ENCODE data around the gene TAPT1.

The TAPT1 gene

GRCh38 chr4:16236402-16237023 is 10.2 kb upstream of the TAPT1 start:
- Mint-ChIP-seq H3K9me3 (no peaks in the 10 kb centered on the region), H3K27me3 (no peaks in the 10 kb centered on the region), H3K4me3 (no peak overlapping the region), H3K4me1 (ENCODE audit: low read depth in 2 of 2) (no peaks in the 10 kb centered on the region), H3K27ac (no peak overlapping the region), H3K36me3 (ENCODE audit: insufficient read depth) (no peaks in the 10 kb centered on the region)
- DNase-seq (no peak), ATAC-seq (replicated peaks) (no peak)

GRCh38 chr4:16235209-16235608 is 8.9 kb upstream of the TAPT1 start:
- DNase-seq (no peak), ATAC-seq (replicated peaks) (no peak)
- no peaks in the 10 kb centered on the region for H3K4me1 Mint-ChIP-seq (ENCODE audit: low read depth in 2 of 2)
- no peak overlapping the region for H3K4me3 Mint-ChIP-seq
- no peak overlapping the region for H3K27ac Mint-ChIP-seq
- no peaks in the 10 kb centered on the region for H3K27me3 Mint-ChIP-seq
- H3K36me3 Mint-ChIP-seq (ENCODE audit: insufficient read depth): no peaks in the 10 kb centered on the region
- H3K9me3 Mint-ChIP-seq: no peaks in the 10 kb centered on the region

GRCh38 chr4:16233569-16234177 is 7.4 kb upstream of the TAPT1 start:
- DNase-seq (no peak), ATAC-seq (replicated peaks) (no peak)
- Mint-ChIP-seq H3K36me3 (ENCODE audit: insufficient read depth) (peaks cover 2% of the 10 kb centered on the region), H3K27me3 (no peaks in the 10 kb centered on the region), H3K27ac (no peak overlapping the region), H3K4me1 (ENCODE audit: low read depth in 2 of 2) (peaks cover 0 to 2% of the 10 kb centered on the region in 2 donors), H3K4me3 (no peak overlapping the region), H3K9me3 (no peaks in the 10 kb centered on the region)

GRCh38 chr4:16231570-16232245 is 5.4 kb upstream of the TAPT1 start:
- Mint-ChIP-seq H3K9me3 (no peaks in the 10 kb centered on the region), H3K4me1 (ENCODE audit: low read depth in 2 of 2) (peaks cover 7 to 9% of the 10 kb centered on the region in 2 donors), H3K27ac (no peak overlapping the region), H3K36me3 (ENCODE audit: insufficient read depth) (peaks cover 13% of the 10 kb centered on the region), H3K27me3 (no peaks in the 10 kb centered on the region), H3K4me3 (no peak overlapping the region)
- DNase-seq (no peak), ATAC-seq (replicated peaks) (no peak)

GRCh38 chr4:16230308-16230707 is 4.0 kb upstream of the TAPT1 start:
- Mint-ChIP-seq H3K4me3 (no peak overlapping the region), H3K27me3 (no peaks in the 10 kb centered on the region), H3K4me1 (ENCODE audit: low read depth in 2 of 2) (peaks cover 7 to 9% of the 10 kb centered on the region in 2 donors), H3K9me3 (no peaks in the 10 kb centered on the region), H3K27ac (no peak overlapping the region), H3K36me3 (ENCODE audit: insufficient read depth) (peaks cover 13% of the 10 kb centered on the region)
- DNase-seq: no peak
- no peak for ATAC-seq (replicated peaks)

GRCh38 chr4:16229604-16230003 is 3.3 kb upstream of the TAPT1 start:
- ATAC-seq (replicated peaks) (no peak), DNase-seq (no peak)
- H3K4me3 Mint-ChIP-seq: no peak overlapping the region
- peaks cover 13% of the 10 kb centered on the region for H3K36me3 Mint-ChIP-seq (ENCODE audit: insufficient read depth)
- peaks cover 12 to 16% of the 10 kb centered on the region in 2 donors for H3K4me1 Mint-ChIP-seq (ENCODE audit: low read depth in 2 of 2)
- no peak overlapping the region for H3K27ac Mint-ChIP-seq
- H3K27me3 Mint-ChIP-seq: no peaks in the 10 kb centered on the region
- H3K9me3 Mint-ChIP-seq: no peaks in the 10 kb centered on the region

- H3K9me3 Mint-ChIP-seq: no peaks in the 10 kb centered on the region
- DNase-seq (no peak), ATAC-seq (replicated peaks) (no peak)
- peaks cover 31 to 38% of the 10 kb centered on the region in 2 donors for H3K4me1 Mint-ChIP-seq (ENCODE audit: low read depth in 2 of 2)
- peak overlapping the region; percentile 84 to 87 for H3K4me3 Mint-ChIP-seq
- peaks cover 17% of the 10 kb centered on the region for H3K36me3 Mint-ChIP-seq (ENCODE audit: insufficient read depth)
- no peaks in the 10 kb centered on the region for H3K27me3 Mint-ChIP-seq
- peak overlapping the region; percentile 94 to 95 for H3K27ac Mint-ChIP-seq
Observed at GRCh38 chr4:16227462-16227868, 1.2 kb upstream of the TAPT1 start.

GRCh38 chr4:16226816-16227461 is 668 bp upstream of the TAPT1 start:
- H3K27me3 Mint-ChIP-seq: no peaks in the 10 kb centered on the region
- H3K4me3 Mint-ChIP-seq: peak overlapping the region; percentile 84 to 87
- ATAC-seq (replicated peaks): peak; percentile 23
- peak overlapping the region; percentile 94 to 95 for H3K27ac Mint-ChIP-seq
- DNase-seq: peak in 2 of 3 experiments; percentile 10 to 27
- peaks cover 31 to 39% of the 10 kb centered on the region in 2 donors for H3K4me1 Mint-ChIP-seq (ENCODE audit: low read depth in 2 of 2)
- peaks cover 17% of the 10 kb centered on the region for H3K36me3 Mint-ChIP-seq (ENCODE audit: insufficient read depth)
- H3K9me3 Mint-ChIP-seq: no peaks in the 10 kb centered on the region

- DNase-seq: no peak
- no peaks in the 10 kb centered on the region for H3K27me3 Mint-ChIP-seq
- peaks cover 31 to 39% of the 10 kb centered on the region in 2 donors for H3K4me1 Mint-ChIP-seq (ENCODE audit: low read depth in 2 of 2)
- H3K36me3 Mint-ChIP-seq (ENCODE audit: insufficient read depth): peaks cover 17% of the 10 kb centered on the region
- no peaks in the 10 kb centered on the region for H3K9me3 Mint-ChIP-seq
- no peak for ATAC-seq (replicated peaks)
- H3K27ac Mint-ChIP-seq: peak overlapping the region; percentile 53 to 92
- H3K4me3 Mint-ChIP-seq: peak overlapping the region; percentile 74 to 78
Observed at GRCh38 chr4:16225167-16225862, 956 bp downstream of the TAPT1 start.

- peaks cover 31 to 39% of the 10 kb centered on the region in 2 donors for H3K4me1 Mint-ChIP-seq (ENCODE audit: low read depth in 2 of 2)
- H3K9me3 Mint-ChIP-seq: no peaks in the 10 kb centered on the region
- ATAC-seq (replicated peaks): no peak
- H3K36me3 Mint-ChIP-seq (ENCODE audit: insufficient read depth): peaks cover 17% of the 10 kb centered on the region
- peak overlapping the region; percentile 33 to 92 for H3K27ac Mint-ChIP-seq
- DNase-seq: no peak
- peak overlapping the region; percentile 74 to 78 for H3K4me3 Mint-ChIP-seq
- H3K27me3 Mint-ChIP-seq: no peaks in the 10 kb centered on the region
Observed at GRCh38 chr4:16224264-16225166, 1.8 kb downstream of the TAPT1 start.

- Mint-ChIP-seq H3K9me3 (no peaks in the 10 kb centered on the region), H3K27ac (peak overlapping the region; percentile 44 to 92), H3K4me1 (ENCODE audit: low read depth in 2 of 2) (peaks cover 31 to 37% of the 10 kb centered on the region in 2 donors), H3K36me3 (ENCODE audit: insufficient read depth) (peaks cover 9% of the 10 kb centered on the region), H3K27me3 (no peaks in the 10 kb centered on the region), H3K4me3 (peak overlapping the region; percentile 2 to 78)
- no peak for ATAC-seq (replicated peaks)
- DNase-seq: no peak
Observed at GRCh38 chr4:16222957-16223527, 3.2 kb downstream of the TAPT1 start.

GRCh38 chr4:16218950-16219349 is 7.3 kb downstream of the TAPT1 start:
- Mint-ChIP-seq H3K27ac (no peak overlapping the region), H3K27me3 (no peaks in the 10 kb centered on the region), H3K9me3 (no peaks in the 10 kb centered on the region), H3K4me3 (no peak overlapping the region), H3K4me1 (ENCODE audit: low read depth in 2 of 2) (peaks cover 40 to 52% of the 10 kb centered on the region in 2 donors), H3K36me3 (ENCODE audit: insufficient read depth) (peaks cover 10% of the 10 kb centered on the region)
- ATAC-seq (replicated peaks) (no peak), DNase-seq (no peak)

All from effector memory CD8-positive, alpha-beta T cell (primary cell).